NB4 (cell line): ENCODE data around the gene KLK3.

ENCODE experiments used
- MYC ChIP-seq: IDR thresholded peaks from 2 replicates; pipeline ENCODE4 v1.6.1; 2011; ENCODE audit warnings: low read depth, low read length
- POLR2A ChIP-seq: IDR thresholded peaks from 2 replicates; pipeline ENCODE4 v1.6.1; 2011; ENCODE audit warnings: mild to moderate bottlenecking; ENCODE audit not compliant: insufficient read length; ENCODE audit errors: extremely low read depth
- TF ChIP-seq, protein P1 (sequence below): IDR thresholded peaks from one replicate; pipeline ENCODE4 v1.5.1; 2012; ENCODE audit warnings: low read depth, low read length
- TF ChIP-seq, protein P2 (sequence below): IDR thresholded peaks from 2 replicates; pipeline ENCODE4 v1.6.1; 2011; ENCODE audit warnings: low read depth, low read length

DNA sequence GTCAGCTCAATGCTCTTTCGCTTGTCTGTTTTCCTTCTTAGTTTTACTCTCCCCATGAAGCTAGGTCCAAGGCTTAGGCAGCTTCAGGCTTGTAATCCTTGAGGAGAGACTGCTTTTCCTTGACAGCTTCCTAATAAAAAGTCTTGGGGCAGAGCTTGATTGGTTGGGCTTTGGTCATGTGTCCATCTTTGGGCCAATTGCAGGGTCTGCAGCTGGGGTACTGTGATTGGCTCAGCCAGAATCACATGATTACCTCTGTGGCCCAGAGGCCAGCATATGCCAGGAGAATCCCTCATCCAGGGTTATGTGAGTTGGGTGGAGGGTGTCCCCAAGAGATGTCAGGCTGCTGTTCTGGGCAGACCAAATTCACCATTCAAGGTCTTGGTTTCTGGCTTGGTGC, 39.3 kb upstream of the KLK3 start:
- no peak for TF ChIP-seq POLR2A
- no peak for TF ChIP-seq MYC
- TF ChIP-seq, protein P1, sequence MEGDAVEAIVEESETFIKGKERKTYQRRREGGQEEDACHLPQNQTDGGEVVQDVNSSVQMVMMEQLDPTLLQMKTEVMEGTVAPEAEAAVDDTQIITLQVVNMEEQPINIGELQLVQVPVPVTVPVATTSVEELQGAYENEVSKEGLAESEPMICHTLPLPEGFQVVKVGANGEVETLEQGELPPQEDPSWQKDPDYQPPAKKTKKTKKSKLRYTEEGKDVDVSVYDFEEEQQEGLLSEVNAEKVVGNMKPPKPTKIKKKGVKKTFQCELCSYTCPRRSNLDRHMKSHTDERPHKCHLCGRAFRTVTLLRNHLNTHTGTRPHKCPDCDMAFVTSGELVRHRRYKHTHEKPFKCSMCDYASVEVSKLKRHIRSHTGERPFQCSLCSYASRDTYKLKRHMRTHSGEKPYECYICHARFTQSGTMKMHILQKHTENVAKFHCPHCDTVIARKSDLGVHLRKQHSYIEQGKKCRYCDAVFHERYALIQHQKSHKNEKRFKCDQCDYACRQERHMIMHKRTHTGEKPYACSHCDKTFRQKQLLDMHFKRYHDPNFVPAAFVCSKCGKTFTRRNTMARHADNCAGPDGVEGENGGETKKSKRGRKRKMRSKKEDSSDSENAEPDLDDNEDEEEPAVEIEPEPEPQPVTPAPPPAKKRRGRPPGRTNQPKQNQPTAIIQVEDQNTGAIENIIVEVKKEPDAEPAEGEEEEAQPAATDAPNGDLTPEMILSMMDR: no peak
- TF ChIP-seq, protein P2, sequence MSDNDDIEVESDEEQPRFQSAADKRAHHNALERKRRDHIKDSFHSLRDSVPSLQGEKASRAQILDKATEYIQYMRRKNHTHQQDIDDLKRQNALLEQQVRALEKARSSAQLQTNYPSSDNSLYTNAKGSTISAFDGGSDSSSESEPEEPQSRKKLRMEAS: no peak
